RPMI7951 (cell line): ENCODE results near the gene NAPA. TPM values are rescaled to one million over a fixed set of nuclear protein-coding genes. Genes with fewer than 3 reads are reported as not detected.

ENCODE experiments used
- DNase-seq: peaks from one replicate; pipeline ENCODE4 v3.0.0-alpha.2; 2012; ENCODE audit warnings: low read depth
- total RNA-seq: library from RNA; depleted of rRNA; stranded (reverse); fragments of >200 nt; shearing (Covaris generic); gene quantifications from 2 replicates; pipeline ENCODE4 v1.2.3, GENCODE V29; 2014; rRNA removed

The NAPA gene
- total RNA-seq, 1 experiment from 2014 or later, result 102 TPM

DNA sequence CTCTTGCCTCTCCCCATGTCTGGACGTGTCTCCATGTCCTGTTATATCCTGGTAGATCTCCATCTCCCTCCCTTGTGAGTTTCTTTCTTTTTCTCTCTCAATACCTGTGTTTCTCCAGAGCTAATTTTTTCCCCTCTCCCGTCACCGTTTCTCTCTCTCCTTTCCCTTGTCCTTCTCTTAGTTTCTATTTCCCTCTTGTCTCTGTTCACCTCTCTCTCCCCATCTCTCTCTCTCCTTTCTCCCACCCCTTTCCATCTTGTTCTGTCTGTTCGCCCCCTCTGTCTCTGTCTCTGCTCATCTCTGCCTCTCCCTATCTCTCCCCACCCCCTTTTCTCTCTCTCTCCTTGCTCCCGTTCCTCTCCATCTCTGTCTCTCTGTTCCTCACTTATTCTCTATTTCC is 56.2 kb downstream of the NAPA start:
- no peak for DNase-seq

DNA sequence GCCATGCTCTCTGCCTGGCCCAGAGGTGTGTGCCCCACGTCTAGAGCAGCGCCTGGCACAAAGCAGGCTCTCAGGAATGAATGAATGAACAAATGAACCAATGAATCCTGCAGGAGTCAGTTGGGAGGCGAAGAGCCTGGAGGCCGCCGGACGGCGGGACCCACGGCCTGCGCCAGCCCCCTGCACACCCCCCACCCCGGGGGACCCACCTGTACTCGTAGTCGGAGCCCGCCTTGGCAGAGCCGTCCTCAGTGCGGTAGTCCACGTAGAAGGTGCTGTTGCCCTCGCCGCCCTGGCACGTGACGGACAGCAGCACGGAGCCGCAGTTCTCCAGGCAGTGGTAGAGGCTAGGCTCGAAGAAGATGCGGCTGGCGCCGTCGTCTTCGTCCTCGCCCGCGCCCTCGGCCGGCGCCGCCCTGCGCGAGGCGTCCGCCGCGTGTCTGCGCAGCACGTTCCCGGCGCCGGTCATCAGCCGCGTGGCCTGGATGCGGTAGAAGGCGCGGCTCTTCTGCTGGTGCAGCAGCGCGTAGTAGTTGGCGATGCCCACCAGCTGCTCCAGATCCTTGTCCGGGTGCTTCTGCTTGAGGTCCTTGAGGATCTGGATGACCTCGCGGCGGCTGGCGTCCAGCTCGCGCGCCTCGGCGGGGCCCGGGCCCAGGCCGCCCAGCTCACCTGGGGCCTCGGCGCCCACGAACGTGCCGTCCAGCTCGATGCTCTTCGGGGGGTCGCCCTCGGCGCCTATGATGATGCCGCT is 58.0 kb downstream of the NAPA start:
- DNase-seq, result no peak

DNA sequence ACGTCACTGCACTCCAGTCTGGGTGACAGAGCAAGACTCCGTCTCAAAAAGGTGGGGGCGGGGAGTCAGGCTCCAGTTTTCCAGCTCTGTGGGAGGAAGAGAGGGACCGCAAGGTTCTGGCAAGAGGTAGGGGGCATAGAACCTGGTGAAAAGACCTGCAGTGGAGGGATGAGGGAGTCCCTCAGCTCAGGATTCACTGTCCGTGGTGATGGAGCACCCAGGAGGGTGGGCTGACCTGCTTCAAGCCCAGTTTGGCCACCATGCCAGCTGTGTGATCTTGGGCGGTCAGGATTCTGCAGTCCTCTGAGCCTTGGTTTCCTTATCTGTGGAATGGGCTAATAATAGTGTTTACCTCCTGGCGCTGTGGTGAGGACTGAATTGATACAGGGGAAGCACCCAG is 64.4 kb downstream of the NAPA start:
- no peak for DNase-seq

DNA sequence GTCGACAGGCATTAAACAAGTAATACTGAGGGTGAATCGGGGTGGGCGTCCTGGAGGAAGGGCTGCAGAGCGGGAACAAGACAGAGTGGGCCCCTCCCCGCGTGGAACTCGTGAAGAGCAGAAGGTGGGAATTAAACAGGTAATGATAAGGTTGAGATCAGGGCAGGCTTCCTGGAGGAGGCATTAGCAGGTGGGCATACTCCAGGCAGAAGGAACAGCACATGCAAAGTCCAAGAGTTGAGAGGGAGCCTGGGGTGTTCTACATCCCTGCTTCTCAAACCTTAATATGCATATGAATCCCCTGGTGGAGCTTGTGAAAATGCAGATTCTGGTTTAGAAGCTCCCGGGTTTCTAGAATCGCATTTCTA is 66.5 kb downstream of the NAPA start:
- DNase-seq, result no peak

DNA sequence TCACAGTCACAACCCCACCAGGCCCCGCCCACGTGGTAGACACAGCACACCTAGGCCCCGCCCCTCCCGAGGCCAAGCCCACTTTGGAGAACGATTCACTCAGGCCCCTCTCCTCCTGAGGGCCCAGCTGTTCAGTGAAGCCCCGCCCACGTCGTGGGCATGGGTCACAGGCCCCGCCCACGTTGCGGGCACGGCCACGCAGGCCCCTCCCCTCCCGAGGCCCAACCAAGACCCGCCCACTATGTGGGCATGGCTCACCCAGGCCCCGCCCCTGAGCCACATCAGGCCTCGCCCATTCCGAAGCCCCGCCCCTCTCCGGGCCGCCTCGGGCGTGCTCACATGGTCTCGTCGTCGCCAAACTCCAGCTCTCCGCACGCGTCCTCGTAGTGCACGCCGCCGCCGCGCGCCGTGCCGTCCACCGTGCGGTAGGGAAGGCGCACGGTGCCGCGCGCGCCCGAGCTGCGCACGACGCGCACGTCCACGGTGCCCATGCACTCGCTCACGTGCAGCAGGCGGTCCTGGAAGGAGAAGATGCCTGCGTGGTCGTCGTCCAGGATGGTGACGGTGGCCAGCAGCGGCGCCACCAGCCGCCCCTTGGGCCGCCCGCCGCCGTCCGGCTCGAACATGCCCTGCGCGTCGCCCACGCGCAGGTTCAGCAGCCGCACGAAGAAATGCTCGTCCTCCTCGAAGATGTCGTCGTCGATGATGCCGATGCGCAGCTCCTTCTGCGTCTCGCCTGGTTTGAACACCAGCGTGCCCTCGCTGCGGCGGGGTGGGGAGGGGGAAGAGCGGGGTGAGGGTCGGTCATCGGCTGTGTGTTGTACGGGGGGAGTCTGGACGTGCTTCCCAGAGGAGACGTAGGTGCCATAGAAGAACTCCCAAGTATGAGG is 67.1 kb downstream of the NAPA start:
- peak; percentile 56 for DNase-seq

DNA sequence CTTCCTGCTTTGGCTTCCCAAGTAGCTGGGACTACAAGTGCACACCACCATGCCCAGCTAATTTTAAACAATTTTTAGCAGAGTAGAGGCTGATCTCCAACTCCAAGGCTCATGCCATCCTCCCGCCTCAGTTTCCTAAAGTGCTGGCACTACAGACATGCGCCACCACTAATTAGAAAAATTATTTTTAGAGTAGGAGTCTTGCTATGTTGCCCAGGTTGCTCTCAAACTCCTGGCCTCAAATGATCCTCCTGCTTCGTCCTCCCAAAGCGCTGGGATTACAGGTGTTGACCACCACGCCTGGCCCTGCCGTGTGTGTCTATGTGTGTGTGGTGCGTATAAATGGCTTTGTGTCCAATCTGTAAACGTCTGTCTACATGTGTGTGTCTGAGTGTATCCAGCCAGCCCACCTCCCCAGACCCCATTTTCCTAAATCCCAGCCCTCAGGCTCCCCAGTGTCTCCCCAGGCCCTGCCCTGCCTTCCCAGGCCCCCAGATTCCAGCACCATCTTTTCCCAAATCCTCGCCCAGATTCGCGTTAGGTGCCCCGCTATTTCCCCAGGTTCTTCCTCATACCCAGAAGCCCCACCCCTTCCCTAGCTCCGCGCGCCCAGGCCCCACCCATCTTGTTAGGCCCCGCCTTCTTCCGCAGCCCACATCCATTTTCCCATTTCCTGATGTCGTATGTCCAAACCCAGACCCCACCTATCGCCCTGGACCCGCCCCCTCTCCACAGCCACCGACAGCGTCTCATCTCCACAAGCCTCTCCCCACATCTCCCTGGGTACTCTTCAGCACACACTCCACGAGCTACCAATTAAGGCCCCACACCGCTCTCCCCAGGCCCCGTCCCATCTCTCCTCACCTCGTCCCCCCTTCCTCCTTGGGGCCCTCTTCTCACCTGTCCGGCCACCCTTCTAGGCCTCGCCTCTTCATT is 68.1 kb downstream of the NAPA start:
- peak; percentile 26 for DNase-seq

DNA sequence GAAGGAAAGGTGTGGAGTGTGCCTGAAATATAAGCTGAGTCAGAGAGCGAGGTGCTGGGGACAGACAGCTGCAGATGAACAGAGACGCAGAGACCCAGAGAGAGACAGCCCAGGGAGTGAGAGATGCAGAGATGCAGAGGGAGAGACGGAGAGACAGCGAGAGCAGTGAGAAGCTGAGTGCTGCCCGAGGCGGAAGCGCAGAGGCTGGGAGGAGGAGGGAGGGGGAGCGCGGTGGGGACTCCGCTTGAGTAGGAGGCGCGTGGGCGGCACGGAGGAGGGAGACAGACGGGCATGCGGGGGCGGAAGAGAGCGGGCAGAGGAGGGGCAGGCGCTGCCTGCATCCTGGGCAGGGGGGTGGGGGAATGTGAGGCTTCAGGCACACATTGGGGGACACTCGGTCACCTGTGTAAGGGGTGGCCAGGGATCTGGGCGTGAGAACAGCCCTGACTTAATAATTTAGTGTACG is 68.9 kb downstream of the NAPA start:
- peak; percentile 46 for DNase-seq

DNA sequence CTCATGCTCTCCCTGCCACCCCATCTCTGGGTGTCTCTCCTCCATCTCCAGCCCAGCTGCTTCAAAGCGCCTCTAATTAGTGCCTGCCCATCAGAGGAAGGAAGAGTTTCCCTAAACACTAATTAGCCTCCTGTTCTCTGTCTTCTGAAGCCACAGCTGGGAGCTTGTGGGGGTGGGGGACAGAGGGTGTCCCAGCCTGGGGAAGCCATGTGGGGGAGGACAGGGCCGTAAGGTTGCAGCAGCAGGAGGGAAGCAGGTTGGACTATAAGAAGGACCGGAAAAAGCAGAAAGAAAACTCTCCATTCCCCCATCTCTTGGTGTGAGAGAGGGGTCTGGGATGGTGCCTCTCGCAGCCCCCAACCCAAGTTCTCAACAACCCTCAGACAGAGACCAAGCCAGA is 69.3 kb downstream of the NAPA start:
- no peak for DNase-seq

DNA sequence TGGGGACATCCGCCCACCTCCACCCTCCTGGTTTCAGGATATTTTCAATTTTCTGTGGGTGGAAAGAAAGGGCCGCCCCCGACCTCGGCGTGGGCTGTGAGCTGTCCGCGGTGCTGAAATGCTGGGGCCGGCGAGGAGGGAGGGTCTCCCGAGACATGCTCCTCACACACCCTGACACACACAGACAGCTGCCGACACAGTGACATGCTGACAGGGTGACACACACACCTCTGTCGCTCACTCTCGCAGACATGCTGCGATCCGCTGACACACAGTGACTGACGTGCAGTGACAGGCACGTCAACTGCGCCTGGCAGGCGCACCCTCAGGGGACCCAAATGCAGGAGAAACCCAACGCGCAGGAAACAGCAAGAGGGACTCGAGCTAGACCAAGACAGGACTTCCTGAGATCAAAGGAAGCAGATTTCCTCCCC is 70.5 kb downstream of the NAPA start:
- no peak for DNase-seq

DNA sequence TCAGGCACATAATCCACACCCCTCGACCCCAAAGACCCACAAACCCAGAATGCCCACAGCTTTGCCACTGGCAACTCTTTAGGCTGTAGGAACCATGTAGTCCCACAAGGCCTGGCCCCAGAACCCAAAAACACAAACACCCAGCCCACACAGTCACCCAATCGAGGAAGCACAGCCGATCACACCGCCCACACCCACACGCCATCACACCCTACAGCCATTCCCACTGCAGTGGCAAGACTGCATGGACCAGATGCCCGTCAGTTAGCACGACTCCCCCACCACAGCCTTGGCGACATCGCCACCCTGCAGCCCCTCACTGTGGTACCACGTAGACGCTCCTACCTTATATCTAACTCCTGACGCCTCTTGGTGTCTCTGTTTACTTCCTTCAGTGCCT is 71.5 kb downstream of the NAPA start:
- DNase-seq, result no peak

DNA sequence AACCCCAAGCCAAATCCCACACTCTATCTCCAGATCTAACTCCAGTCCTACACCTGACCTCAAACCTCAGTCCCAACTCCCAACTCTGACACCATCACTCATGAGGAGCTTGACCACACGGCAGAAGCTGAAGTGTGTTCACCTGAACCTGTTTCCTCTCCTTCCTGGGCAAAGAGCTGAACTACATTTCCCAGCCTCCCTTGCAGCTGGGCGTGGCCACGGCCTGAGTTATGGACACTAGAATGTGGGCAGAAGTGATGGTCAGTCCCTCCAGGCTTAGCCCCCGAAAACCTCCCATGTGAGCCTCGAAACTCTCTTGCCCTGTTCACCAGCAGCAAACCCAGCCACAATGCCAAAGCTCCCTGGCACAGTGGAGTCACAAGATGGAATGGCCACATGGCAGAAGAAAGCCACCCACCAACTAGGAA is 76.1 kb downstream of the NAPA start:
- no peak for DNase-seq

Other genes with a start within 250 kb of the NAPA start
- 1.8 and 1.9 TPM in 2 replicates for gene INAFM1, start 240.2 kb downstream of the NAPA start, total RNA-seq
- gene C5AR1, start 205.2 kb downstream of the NAPA start, total RNA-seq, result not detected in 2 replicates
- gene C5AR2, start 182.9 kb downstream of the NAPA start, total RNA-seq, result under 0.01 and 0.12 TPM in 2 replicates
- 8.3 and 8.7 TPM in 2 replicates for gene DHX34, start 165.7 kb downstream of the NAPA start, total RNA-seq
- 24.0 and 28.8 TPM in 2 replicates for gene MEIS3, start 95.5 kb downstream of the NAPA start, total RNA-seq
- 2.3 TPM in 1 of 2 replicates, not detected in the other for gene SLC8A2, start 43.2 kb downstream of the NAPA start, total RNA-seq
- gene KPTN, start 30.8 kb downstream of the NAPA start, total RNA-seq, result 6.6 and 12.1 TPM in 2 replicates
- gene ZNF541, start 58.1 kb upstream of the NAPA start, total RNA-seq, result not detected in 2 replicates
- gene BICRA, start 94.1 kb upstream of the NAPA start, total RNA-seq, result 2.8 and 4.4 TPM in 2 replicates
- 65.1 and 67.4 TPM in 2 replicates for gene EHD2, start 198.4 kb upstream of the NAPA start, total RNA-seq
- 32.8 and 39.4 TPM in 2 replicates for gene NOP53, start 230.5 kb upstream of the NAPA start, total RNA-seq